Measurements from ENCODE around the gene KRT81. TPM values are rescaled to one million over a fixed set of nuclear protein-coding genes. Genes with fewer than 3 reads are reported as not detected.

KRT81 gene
- total and polyA plus RNA-seq, 2 experiments from 2014 or later = 0.11 to 0.34 TPM

- H3F3A ChIP-seq (ENCODE audit: insufficient read depth) = no peaks in the 10 kb centered on the region
- WGBS, 2 experiments (ENCODE audit: low coverage in 1 of 2, low lambda C conversion rate in 2 of 2, missing lambda C conversion rate in 2 of 2) = 62 to 65% methylated on average over 1 of the region's 1 CpG
- H3K27ac ChIP-seq = no peak overlapping the region
- no peak overlapping the region for H2AFZ ChIP-seq
- H3K27me3 ChIP-seq (replicated peaks; ENCODE audit: insufficient read depth) = peaks cover 40% of the 10 kb centered on the region
- no peak overlapping the region for H3K9ac ChIP-seq
- 0 out of 2 replicates have a peak, but pooled peaks cover 3% of the 10 kb centered on the region for H3K4me1 ChIP-seq (ENCODE audit: insufficient read depth)
- no peak overlapping the region for H3K4me2 ChIP-seq (ENCODE audit: unreplicated experiment)
- TF ChIP-seq EZH2 (IDR thresholded peaks at IDR 0.05; ENCODE audit: insufficient read depth, poor library complexity, severe bottlenecking) = no peak
- no peak for TF ChIP-seq EZH2phosphoT487 (IDR thresholded peaks at IDR 0.05; ENCODE audit: insufficient read depth, low read depth)
- no peaks in the 10 kb centered on the region for H3K79me2 ChIP-seq (ENCODE audit: insufficient read depth)
- no peaks in the 10 kb centered on the region for H3K9me2 ChIP-seq (ENCODE audit: insufficient read depth)
- H4K20me1 ChIP-seq (ENCODE audit: insufficient read depth) = no peaks in the 10 kb centered on the region
- H3K9me3 ChIP-seq (ENCODE audit: low read depth) = no peaks in the 10 kb centered on the region
- in situ Hi-C loops (cut with MboI) = no loop called here
- H3K4me3 ChIP-seq = no peak overlapping the region
- H3K36me3 ChIP-seq (ENCODE audit: low read depth) = no peaks in the 10 kb centered on the region
- no peak for DNase-seq
Measured at GRCh38 chr12:52261208-52261484, 30.2 kb downstream of the KRT81 start.

GRCh38 chr12:52260361-52261207 is 30.8 kb downstream of the KRT81 start:
- H3K36me3 ChIP-seq (ENCODE audit: low read depth) = no peaks in the 10 kb centered on the region
- H3K9me2 ChIP-seq (ENCODE audit: insufficient read depth) = no peaks in the 10 kb centered on the region
- H3K79me2 ChIP-seq (ENCODE audit: insufficient read depth) = no peaks in the 10 kb centered on the region
- WGBS, 2 experiments (ENCODE audit: low coverage in 1 of 2, low lambda C conversion rate in 2 of 2, missing lambda C conversion rate in 2 of 2) = 65 to 67% methylated on average over 9 of the region's 9 CpGs
- in situ Hi-C loops (cut with MboI) = no loop called here
- H3K9me3 ChIP-seq (ENCODE audit: low read depth) = no peaks in the 10 kb centered on the region
- no peak overlapping the region for H2AFZ ChIP-seq
- H3F3A ChIP-seq (ENCODE audit: insufficient read depth) = no peaks in the 10 kb centered on the region
- H3K27me3 ChIP-seq (replicated peaks; ENCODE audit: insufficient read depth) = peaks cover 40% of the 10 kb centered on the region
- H3K27ac ChIP-seq = no peak overlapping the region
- no peak overlapping the region for H3K4me2 ChIP-seq (ENCODE audit: unreplicated experiment)
- H3K4me1 ChIP-seq (ENCODE audit: insufficient read depth) = 0 out of 2 replicates have a peak, but pooled peaks cover 3% of the 10 kb centered on the region
- H3K9ac ChIP-seq = no peak overlapping the region
- no peak for DNase-seq
- TF ChIP-seq EZH2phosphoT487 (IDR thresholded peaks at IDR 0.05; ENCODE audit: insufficient read depth, low read depth) (no peak), EZH2 (IDR thresholded peaks at IDR 0.05; ENCODE audit: insufficient read depth, poor library complexity, severe bottlenecking) (no peak)
- no peak overlapping the region for H3K4me3 ChIP-seq
- H4K20me1 ChIP-seq (ENCODE audit: insufficient read depth) = no peaks in the 10 kb centered on the region

GRCh38 chr12:52259657-52260243 is 31.6 kb downstream of the KRT81 start:
- Histone ChIP-seq H2AFZ (no peak overlapping the region), H3K27me3 (replicated peaks; ENCODE audit: insufficient read depth) (peaks cover 40% of the 10 kb centered on the region)

GRCh38 chr12:52258335-52258901 is 32.9 kb downstream of the KRT81 start:
- Histone ChIP-seq H3K36me3 (ENCODE audit: low read depth) (no peaks in the 10 kb centered on the region), H3K4me2 (ENCODE audit: unreplicated experiment) (peak overlapping the region; percentile 54), H3K27me3 (replicated peaks; ENCODE audit: insufficient read depth) (peaks cover 40% of the 10 kb centered on the region), H3K9ac (no peak overlapping the region), H3K9me3 (ENCODE audit: low read depth) (no peaks in the 10 kb centered on the region), H3K9me2 (ENCODE audit: insufficient read depth) (no peaks in the 10 kb centered on the region), H4K20me1 (ENCODE audit: insufficient read depth) (no peaks in the 10 kb centered on the region), H3F3A (ENCODE audit: insufficient read depth) (no peaks in the 10 kb centered on the region), H3K4me1 (ENCODE audit: insufficient read depth) (0 out of 2 replicates have a peak, but pooled peaks cover 3% of the 10 kb centered on the region), H3K4me3 (peak overlapping the region; percentile 49; the same call in 1 of the 2 replicates), H3K27ac (no peak overlapping the region), H2AFZ (peak overlapping the region; percentile 52; the same call in 1 of the 2 replicates), H3K79me2 (ENCODE audit: insufficient read depth) (no peaks in the 10 kb centered on the region)
- peak; percentile 73 for DNase-seq
- TF ChIP-seq EZH2 (IDR thresholded peaks at IDR 0.05; ENCODE audit: insufficient read depth, poor library complexity, severe bottlenecking) = no peak
- TF ChIP-seq EZH2phosphoT487 (IDR thresholded peaks at IDR 0.05; ENCODE audit: insufficient read depth, low read depth) = no peak
- in situ Hi-C loops (cut with MboI) = no loop called here
- 9% methylated on average over 47 to 54 of the region's 72 CpGs for WGBS, 2 experiments (ENCODE audit: low coverage in 1 of 2, low lambda C conversion rate in 2 of 2, missing lambda C conversion rate in 2 of 2)

More at GRCh38 chr12:52259657-52260243, 31.6 kb downstream of the KRT81 start:
- Histone ChIP-seq H3F3A (ENCODE audit: insufficient read depth) (no peaks in the 10 kb centered on the region), H3K9me3 (ENCODE audit: low read depth) (no peaks in the 10 kb centered on the region), H4K20me1 (ENCODE audit: insufficient read depth) (no peaks in the 10 kb centered on the region), H3K79me2 (ENCODE audit: insufficient read depth) (no peaks in the 10 kb centered on the region), H3K4me1 (ENCODE audit: insufficient read depth) (0 out of 2 replicates have a peak, but pooled peaks cover 3% of the 10 kb centered on the region), H3K4me2 (ENCODE audit: unreplicated experiment) (no peak overlapping the region), H3K27ac (no peak overlapping the region), H3K9ac (no peak overlapping the region), H3K9me2 (ENCODE audit: insufficient read depth) (no peaks in the 10 kb centered on the region), H3K36me3 (ENCODE audit: low read depth) (no peaks in the 10 kb centered on the region), H3K4me3 (no peak overlapping the region)
- TF ChIP-seq EZH2phosphoT487 (IDR thresholded peaks at IDR 0.05; ENCODE audit: insufficient read depth, low read depth) = no peak
- no peak for TF ChIP-seq EZH2 (IDR thresholded peaks at IDR 0.05; ENCODE audit: insufficient read depth, poor library complexity, severe bottlenecking)
- 84 to 90% methylated on average over 6 of the region's 6 CpGs for WGBS, 2 experiments (ENCODE audit: low coverage in 1 of 2, low lambda C conversion rate in 2 of 2, missing lambda C conversion rate in 2 of 2)
- in situ Hi-C loops (cut with MboI) = no loop called here
- no peak for DNase-seq
